C4-2B (cell line): ENCODE results near the gene IKZF2.

Experiments
- H3K27ac ChIP-seq: fragments of 450-650 bp; 2 replicates; pipeline ENCODE4 v1.5.1; 2017
- CTCF ChIP-seq: fragments of 450-650 bp; conservative IDR thresholded peaks from 2 replicates; pipeline ENCODE4 v1.5.1; 2017; ENCODE audit warnings: mild to moderate bottlenecking
- ZFX ChIP-seq: fragments of 450-650 bp; IDR thresholded peaks from 2 replicates; pipeline ENCODE4 v1.6.1; 2017

Gene IKZF2

GRCh38 chr2:213185147-213185822, 33.9 kb upstream of the IKZF2 start:
- no peak overlapping the region for H3K27ac ChIP-seq
- TF ChIP-seq CTCF (no peak), ZFX (no peak)

GRCh38 chr2:213181712-213182111, 30.3 kb upstream of the IKZF2 start:
- H3K27ac ChIP-seq, result no peak overlapping the region
- TF ChIP-seq ZFX (no peak), CTCF (no peak)

GRCh38 chr2:213177679-213178078, 26.3 kb upstream of the IKZF2 start:
- no peak overlapping the region for H3K27ac ChIP-seq
- TF ChIP-seq CTCF (no peak), ZFX (no peak)

- TF ChIP-seq ZFX (no peak), CTCF (no peak)
- H3K27ac ChIP-seq, result no peak overlapping the region
These were observed 24.3 kb upstream of the IKZF2 start for GRCh38 chr2:213175673-213176247.

- no peak for TF ChIP-seq ZFX
- TF ChIP-seq CTCF, result no peak
These were observed 21.2 kb upstream of the IKZF2 start for GRCh38 chr2:213172641-213173040.

GRCh38 chr2:213171147-213171546, 19.7 kb upstream of the IKZF2 start:
- H3K27ac ChIP-seq, result no peak overlapping the region
- TF ChIP-seq ZFX, result no peak
- no peak for TF ChIP-seq CTCF

More at GRCh38 chr2:213172641-213173040, 21.2 kb upstream of the IKZF2 start:
- no peak overlapping the region for H3K27ac ChIP-seq

GRCh38 chr2:213167271-213167930, 16.0 kb upstream of the IKZF2 start:
- no peak overlapping the region for H3K27ac ChIP-seq
- TF ChIP-seq CTCF (no peak), ZFX (no peak)
